K562 (cell line): ENCODE results near the gene FBXL4. TPM values are rescaled to one million over a fixed set of nuclear protein-coding genes. Genes with fewer than 3 reads are reported as not detected.

Experiments
- CSDE1 ChIP-seq, 2 experiments: fragments of 450-650 bp; IDR thresholded peaks; 2 replicates each; pipeline ENCODE4 v1.6.1; 2016; ENCODE audit warnings: mild to moderate bottlenecking in 1 of 2
- ILF3 ChIP-seq: fragments of 450-650 bp; IDR thresholded peaks from 2 replicates; pipeline ENCODE4 v1.6.1; 2018; ENCODE audit warnings: antibody characterized with exemption, mild to moderate bottlenecking, moderate library complexity, borderline replicate concordance
- polyA plus RNA-seq, 8 experiments: library from polyadenylated mRNA; depleted of rRNA in 4 of 8; stranded (reverse) in 5 of 8; unstranded in 3 of 8; fragments of >200 nt; fragmentation: Nextera tagmentation in 2 of 8; fragmentation: Illumina TruSeq in 1 of 8; extraction: Ambion mirVana in 2 of 8; extraction: Trizol in 1 of 8; gene quantifications; 2 replicates each; pipeline versions ENCODE4 v1.2.1 to v1.2.3, GENCODE V29; 2011 to 2014; ENCODE audit warnings: inconsistent platforms in 1 of 8, missing spikeins in 1 of 8
- total RNA-seq, 7 experiments: library from RNA; depleted of rRNA in 6 of 7; stranded (reverse); fragments of >200 nt in 6 of 7; fragmentation: Illumina TruSeq in 2 of 7; extraction: Trizol in 2 of 7; gene quantifications; 2 replicates each; pipeline versions ENCODE4 v1.2.1 to v1.2.3, GENCODE V29; 2011 to 2021; ENCODE audit warnings: low replicate concordance in 1 of 7
- TF ChIP-seq, protein P1 (sequence below): fragments of 450-650 bp; conservative IDR thresholded peaks from 2 replicates; pipeline ENCODE4 v1.6.1; 2016; ENCODE audit warnings: missing genetic modification characterization, low read depth, mild to moderate bottlenecking, control low read depth, missing compliant biosample characterization
- TF ChIP-seq, protein P2 (sequence below): fragments of 200-800 bp; sonication (Bioruptor generic); IDR thresholded peaks from 2 replicates; pipeline ENCODE4 v1.6.1; 2016; ENCODE audit warnings: missing genetic modification characterization, missing compliant biosample characterization

Gene FBXL4
- total and polyA plus RNA-seq, 9 of the 15 experiments (the other 6 are each of a cell fraction or from before 2014, with no cell fraction given) = 4.2 to 23.1 (median 7.7) TPM

DNA sequence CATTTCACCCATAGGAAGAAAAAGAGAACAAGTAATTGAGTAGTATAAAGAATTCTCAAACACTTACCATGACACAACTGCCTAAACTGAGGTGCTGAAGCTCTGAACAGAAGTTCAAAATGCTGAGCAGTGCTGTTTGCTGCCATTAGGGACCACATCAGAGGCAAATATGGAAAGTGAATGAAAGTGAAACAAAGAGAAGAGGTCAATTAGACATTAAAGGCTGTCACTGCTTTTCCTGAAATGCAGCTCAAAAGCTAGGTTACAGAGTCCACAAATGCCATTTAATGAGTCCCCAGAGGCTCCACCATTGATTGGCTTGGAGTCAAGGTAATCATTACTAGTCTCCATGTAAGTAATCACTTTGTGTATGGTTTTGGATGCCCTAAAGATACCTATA is 67.3 kb downstream of the FBXL4 start (continued):
- TF ChIP-seq, protein P1, sequence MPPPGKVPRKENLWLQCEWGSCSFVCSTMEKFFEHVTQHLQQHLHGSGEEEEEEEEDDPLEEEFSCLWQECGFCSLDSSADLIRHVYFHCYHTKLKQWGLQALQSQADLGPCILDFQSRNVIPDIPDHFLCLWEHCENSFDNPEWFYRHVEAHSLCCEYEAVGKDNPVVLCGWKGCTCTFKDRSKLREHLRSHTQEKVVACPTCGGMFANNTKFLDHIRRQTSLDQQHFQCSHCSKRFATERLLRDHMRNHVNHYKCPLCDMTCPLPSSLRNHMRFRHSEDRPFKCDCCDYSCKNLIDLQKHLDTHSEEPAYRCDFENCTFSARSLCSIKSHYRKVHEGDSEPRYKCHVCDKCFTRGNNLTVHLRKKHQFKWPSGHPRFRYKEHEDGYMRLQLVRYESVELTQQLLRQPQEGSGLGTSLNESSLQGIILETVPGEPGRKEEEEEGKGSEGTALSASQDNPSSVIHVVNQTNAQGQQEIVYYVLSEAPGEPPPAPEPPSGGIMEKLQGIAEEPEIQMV (tag) = no peak
- TF ChIP-seq ILF3 (no peak), CSDE1 (IDR thresholded peaks at IDR 0.05) (no peak)
- TF ChIP-seq, protein P2, sequence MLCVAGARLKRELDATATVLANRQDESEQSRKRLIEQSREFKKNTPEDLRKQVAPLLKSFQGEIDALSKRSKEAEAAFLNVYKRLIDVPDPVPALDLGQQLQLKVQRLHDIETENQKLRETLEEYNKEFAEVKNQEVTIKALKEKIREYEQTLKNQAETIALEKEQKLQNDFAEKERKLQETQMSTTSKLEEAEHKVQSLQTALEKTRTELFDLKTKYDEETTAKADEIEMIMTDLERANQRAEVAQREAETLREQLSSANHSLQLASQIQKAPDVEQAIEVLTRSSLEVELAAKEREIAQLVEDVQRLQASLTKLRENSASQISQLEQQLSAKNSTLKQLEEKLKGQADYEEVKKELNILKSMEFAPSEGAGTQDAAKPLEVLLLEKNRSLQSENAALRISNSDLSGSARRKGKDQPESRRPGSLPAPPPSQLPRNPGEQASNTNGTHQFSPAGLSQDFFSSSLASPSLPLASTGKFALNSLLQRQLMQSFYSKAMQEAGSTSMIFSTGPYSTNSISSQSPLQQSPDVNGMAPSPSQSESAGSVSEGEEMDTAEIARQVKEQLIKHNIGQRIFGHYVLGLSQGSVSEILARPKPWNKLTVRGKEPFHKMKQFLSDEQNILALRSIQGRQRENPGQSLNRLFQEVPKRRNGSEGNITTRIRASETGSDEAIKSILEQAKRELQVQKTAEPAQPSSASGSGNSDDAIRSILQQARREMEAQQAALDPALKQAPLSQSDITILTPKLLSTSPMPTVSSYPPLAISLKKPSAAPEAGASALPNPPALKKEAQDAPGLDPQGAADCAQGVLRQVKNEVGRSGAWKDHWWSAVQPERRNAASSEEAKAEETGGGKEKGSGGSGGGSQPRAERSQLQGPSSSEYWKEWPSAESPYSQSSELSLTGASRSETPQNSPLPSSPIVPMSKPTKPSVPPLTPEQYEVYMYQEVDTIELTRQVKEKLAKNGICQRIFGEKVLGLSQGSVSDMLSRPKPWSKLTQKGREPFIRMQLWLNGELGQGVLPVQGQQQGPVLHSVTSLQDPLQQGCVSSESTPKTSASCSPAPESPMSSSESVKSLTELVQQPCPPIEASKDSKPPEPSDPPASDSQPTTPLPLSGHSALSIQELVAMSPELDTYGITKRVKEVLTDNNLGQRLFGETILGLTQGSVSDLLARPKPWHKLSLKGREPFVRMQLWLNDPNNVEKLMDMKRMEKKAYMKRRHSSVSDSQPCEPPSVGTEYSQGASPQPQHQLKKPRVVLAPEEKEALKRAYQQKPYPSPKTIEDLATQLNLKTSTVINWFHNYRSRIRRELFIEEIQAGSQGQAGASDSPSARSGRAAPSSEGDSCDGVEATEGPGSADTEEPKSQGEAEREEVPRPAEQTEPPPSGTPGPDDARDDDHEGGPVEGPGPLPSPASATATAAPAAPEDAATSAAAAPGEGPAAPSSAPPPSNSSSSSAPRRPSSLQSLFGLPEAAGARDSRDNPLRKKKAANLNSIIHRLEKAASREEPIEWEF (CRISPR knock-in tag) = no peak
